GF-D8 (cell line): ENCODE data around the gene SYNGR2.
A peak's percentile ranks its signal among the peaks of the same experiment; 100 is the strongest.

Source experiments
- DNase-seq: peaks from one replicate; lab custom pipeline; 2025; lab: John Stamatoyannopoulos, UW

SYNGR2 gene

GRCh38 chr17:78143214-78144146 lies 24.9 kb upstream of the SYNGR2 start:
- DNase-seq = no peak

GRCh38 chr17:78144147-78144719 lies 24.1 kb upstream of the SYNGR2 start:
- peak; percentile 83 for DNase-seq

- no peak for DNase-seq
Observed at GRCh38 chr17:78144736-78145641, 23.4 kb upstream of the SYNGR2 start.

- DNase-seq = no peak
Observed at GRCh38 chr17:78146471-78146869, 21.9 kb upstream of the SYNGR2 start.

GRCh38 chr17:78146881-78147280 lies 21.5 kb upstream of the SYNGR2 start:
- DNase-seq = no peak

GRCh38 chr17:78147315-78147998 lies 20.9 kb upstream of the SYNGR2 start:
- no peak for DNase-seq

- no peak for DNase-seq
Observed at GRCh38 chr17:78148286-78149016, 19.9 kb upstream of the SYNGR2 start.

- no peak for DNase-seq
Observed at GRCh38 chr17:78151514-78152008, 16.8 kb upstream of the SYNGR2 start.

- no peak for DNase-seq
Observed at GRCh38 chr17:78154903-78155811, 13.2 kb upstream of the SYNGR2 start.

- peak; percentile 27 for DNase-seq
Observed at GRCh38 chr17:78159575-78160158, 8.7 kb upstream of the SYNGR2 start.

GRCh38 chr17:78163881-78164747 lies 4.3 kb upstream of the SYNGR2 start:
- no peak for DNase-seq

- no peak for DNase-seq
Observed at GRCh38 chr17:78164748-78165607, 3.4 kb upstream of the SYNGR2 start.

- no peak for DNase-seq
Observed at GRCh38 chr17:78166416-78166815, 2.0 kb upstream of the SYNGR2 start.

GRCh38 chr17:78168903-78169793 lies 767 bp downstream of the SYNGR2 start:
- no peak for DNase-seq

- DNase-seq = no peak
Observed at GRCh38 chr17:78170692-78171590, 2.6 kb downstream of the SYNGR2 start.
